Activated CD4-positive, alpha-beta T cell treated with anti-CD3 and anti-CD28 coated beads, Interleukin-2, amount 10 ng/mL, durations not matched to agents 24 days and 14 days (primary cell): ENCODE data around the gene CBLIF. TPM values are rescaled to one million over a fixed set of nuclear protein-coding genes. Genes with fewer than 3 reads are reported as not detected.
A peak's percentile ranks its signal among the peaks of the same experiment; 100 is the strongest.
"Not testable (repeated sequence)": the region's sequence is repeated elsewhere in the genome, so short reads cannot be mapped to it uniquely, and the experiment has no call there.

Experiments used
- DNase-seq: peaks from one replicate; pipeline ENCODE4 v3.0.0; 2022
- H3K27ac Mint-ChIP-seq: one replicate; pipeline ENCODE4 v1.8.0; 2022; ENCODE audit warnings: mild to moderate bottlenecking, mixed read lengths
- H3K27me3 Mint-ChIP-seq: one replicate; pipeline ENCODE4 v1.8.0; 2022; ENCODE audit warnings: mixed read lengths
- H3K36me3 Mint-ChIP-seq: one replicate; pipeline ENCODE4 v1.8.0; 2022; ENCODE audit warnings: low read depth, mild to moderate bottlenecking, mixed read lengths
- H3K4me1 Mint-ChIP-seq: one replicate; pipeline ENCODE4 v1.8.0; 2021; ENCODE audit warnings: mixed read lengths
- H3K4me3 Mint-ChIP-seq: one replicate; pipeline ENCODE4 v1.8.0; 2022; ENCODE audit warnings: mild to moderate bottlenecking, moderate library complexity, mixed read lengths
- H3K9me3 Mint-ChIP-seq: one replicate; pipeline ENCODE4 v1.8.0; 2021; ENCODE audit warnings: mixed read lengths
- intact Hi-C: fragments of 100-400 bp; cut with micrococcal nuclease; formaldehyde crosslinking; loops from one replicate; pipeline ENCODE4 v1.15.1; 2023
- total RNA-seq: library from RNA; stranded (reverse); gene quantifications from 2 replicates; pipeline ENCODE4 v1.2.3, GENCODE V29; 2022

The CBLIF gene
- total RNA-seq, 1 donor from 2014 or later = not detected

GRCh38 chr11:59862252-59862651, 17.0 kb upstream of the CBLIF start:
- Mint-ChIP-seq H3K9me3 (no peaks in the 10 kb centered on the region), H3K27ac (no peak overlapping the region), H3K27me3 (peaks cover 2% of the 10 kb centered on the region), H3K4me1 (peaks cover 13% of the 10 kb centered on the region), H3K36me3 (peaks cover 1% of the 10 kb centered on the region), H3K4me3 (no peak overlapping the region)
- no peak for DNase-seq
- intact Hi-C loops = no loop called here

DNA sequence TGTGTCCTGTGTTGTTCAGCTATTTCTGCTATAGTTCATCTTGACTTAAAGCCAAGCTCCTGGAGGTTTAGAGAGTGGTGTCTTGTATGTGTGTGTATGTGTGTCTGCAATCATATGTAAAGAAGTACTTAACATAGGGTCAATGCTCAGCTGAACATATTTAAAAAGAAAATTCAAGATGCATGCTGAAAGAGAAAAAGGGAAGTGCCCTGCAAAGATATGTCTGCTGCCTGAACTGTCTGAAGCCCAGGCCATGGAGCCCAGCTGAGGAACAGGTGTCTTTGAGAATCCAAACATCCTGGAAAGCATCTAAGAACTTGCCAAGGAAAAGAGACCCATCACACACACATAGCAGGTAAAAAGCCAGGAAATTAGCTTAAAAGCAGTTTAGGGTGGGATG, 14.4 kb upstream of the CBLIF start:
- no peak for DNase-seq
- intact Hi-C loops = loop anchor here (5.0 kb wide), 1 partner anchor 47 kb away; the partner anchor contains the start of gene MRPL16
- Mint-ChIP-seq H3K9me3 (no peaks in the 10 kb centered on the region), H3K4me1 (peaks cover 20% of the 10 kb centered on the region), H3K36me3 (peaks cover 1% of the 10 kb centered on the region), H3K4me3 (no peak overlapping the region), H3K27ac (no peak overlapping the region), H3K27me3 (peaks cover 2% of the 10 kb centered on the region)

- intact Hi-C loops = loop anchor here (5.0 kb wide), 1 partner anchor 45 kb away; the partner anchor contains the start of gene MRPL16
- DNase-seq = peak; percentile 67
- H3K4me3 Mint-ChIP-seq = peak overlapping the region; percentile 55
- peaks cover 1% of the 10 kb centered on the region for H3K27me3 Mint-ChIP-seq
- peaks cover 20% of the 10 kb centered on the region for H3K4me1 Mint-ChIP-seq
- no peaks in the 10 kb centered on the region for H3K9me3 Mint-ChIP-seq
- H3K36me3 Mint-ChIP-seq = peaks cover 1% of the 10 kb centered on the region
- peak overlapping the region; percentile 88 for H3K27ac Mint-ChIP-seq
Observed at GRCh38 chr11:59857439-59858434, 12.4 kb upstream of the CBLIF start.

DNA sequence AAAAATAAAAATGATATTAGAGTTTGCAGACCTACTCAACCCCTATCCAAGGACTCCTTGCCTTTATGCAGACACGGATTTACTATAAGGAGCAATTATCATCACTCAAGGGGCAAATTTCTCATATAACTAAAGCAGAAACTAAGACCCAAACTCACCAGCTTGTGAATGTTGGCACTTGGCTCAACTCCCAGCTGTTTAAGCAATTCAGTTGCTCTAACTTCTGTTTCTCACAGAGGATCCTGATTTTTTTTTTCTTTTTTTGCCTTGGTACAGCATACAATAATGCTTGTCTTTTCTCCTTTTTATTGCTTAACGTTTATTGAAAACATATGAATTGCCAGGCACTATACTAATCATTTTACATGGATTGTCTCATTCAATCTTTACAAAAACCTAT, 9.6 kb upstream of the CBLIF start:
- H3K27me3 Mint-ChIP-seq = peaks cover 1% of the 10 kb centered on the region
- peaks cover 20% of the 10 kb centered on the region for H3K4me1 Mint-ChIP-seq
- no peak overlapping the region for H3K27ac Mint-ChIP-seq
- H3K36me3 Mint-ChIP-seq = peaks cover 1% of the 10 kb centered on the region
- DNase-seq = no peak
- no peak overlapping the region for H3K4me3 Mint-ChIP-seq
- no peaks in the 10 kb centered on the region for H3K9me3 Mint-ChIP-seq
- intact Hi-C loops = loop anchor here (5.0 kb wide), 1 partner anchor 43 kb away; the partner anchor contains the start of gene MRPL16

GRCh38 chr11:59851416-59851815, 6.1 kb upstream of the CBLIF start:
- DNase-seq, intact Hi-C loops, H3K4me1 Mint-ChIP-seq, H3K4me3 Mint-ChIP-seq, H3K27me3 Mint-ChIP-seq, H3K27ac Mint-ChIP-seq, H3K9me3 Mint-ChIP-seq, H3K36me3 Mint-ChIP-seq: not testable (repeated sequence)

DNA sequence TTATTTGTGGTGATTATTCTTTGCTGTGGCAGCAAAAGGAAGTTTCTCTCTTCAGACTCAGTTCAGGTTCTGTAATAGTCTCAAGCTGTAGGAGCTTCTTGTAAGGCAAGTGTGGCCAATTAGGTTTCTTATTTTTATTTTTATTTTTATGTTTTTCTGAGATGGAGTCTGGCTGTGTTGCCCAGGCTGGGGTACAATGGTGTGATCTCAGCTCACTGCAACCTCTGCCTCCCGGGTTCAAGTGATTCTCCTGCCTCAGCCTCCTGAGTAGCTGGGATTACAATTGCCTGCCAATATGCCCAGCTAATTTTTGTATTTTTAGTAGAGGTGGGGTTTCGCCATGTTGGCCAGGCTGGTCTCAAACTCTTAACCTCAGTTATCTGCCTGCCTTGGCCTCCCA, 4.3 kb upstream of the CBLIF start:
- intact Hi-C loops, H3K9me3 Mint-ChIP-seq, H3K4me1 Mint-ChIP-seq, H3K4me3 Mint-ChIP-seq, H3K27me3 Mint-ChIP-seq, DNase-seq, H3K36me3 Mint-ChIP-seq, H3K27ac Mint-ChIP-seq: not testable (repeated sequence)

DNA sequence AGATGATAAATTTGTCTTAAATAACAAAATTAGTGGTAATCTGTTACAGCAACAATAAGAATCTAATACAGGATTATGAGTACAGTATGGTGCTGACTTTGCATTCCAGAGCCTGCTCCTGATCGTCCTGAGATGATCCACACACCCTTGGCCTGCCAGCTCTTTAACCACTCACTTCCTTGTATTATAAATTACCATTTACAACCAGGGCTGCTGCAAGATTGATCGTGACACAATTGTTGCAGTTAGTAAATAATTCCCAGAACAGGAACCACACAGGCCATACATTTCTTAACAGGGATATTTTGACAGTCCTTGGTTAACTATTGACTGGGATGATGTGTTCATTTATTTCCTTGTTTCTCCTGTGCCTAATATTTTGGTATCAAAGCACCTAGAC, 3.8 kb upstream of the CBLIF start:
- H3K27ac Mint-ChIP-seq = no peak overlapping the region
- no peaks in the 10 kb centered on the region for H3K9me3 Mint-ChIP-seq
- peaks cover 1% of the 10 kb centered on the region for H3K27me3 Mint-ChIP-seq
- no peak overlapping the region for H3K4me3 Mint-ChIP-seq
- H3K36me3 Mint-ChIP-seq = no peaks in the 10 kb centered on the region
- DNase-seq = no peak
- intact Hi-C loops = no loop called here
- H3K4me1 Mint-ChIP-seq = no peaks in the 10 kb centered on the region

DNA sequence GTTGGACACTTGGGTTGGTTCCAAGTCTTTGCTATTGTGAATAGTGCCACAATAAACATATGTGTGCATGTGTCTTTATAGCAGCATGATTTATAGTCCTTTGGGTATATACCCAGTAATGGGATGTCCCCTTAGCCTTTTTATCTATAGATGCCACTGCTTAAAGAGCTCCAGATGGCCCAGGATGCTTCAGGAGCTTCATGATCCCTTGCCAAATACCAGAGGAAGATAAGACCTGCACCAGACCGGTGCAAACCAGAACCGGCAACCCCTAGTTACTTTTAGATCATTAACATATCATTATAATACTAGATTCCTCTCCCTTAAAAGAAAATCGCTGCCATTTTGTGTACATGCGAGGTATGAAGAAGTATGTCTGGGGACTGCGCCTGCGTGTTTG, 3.1 kb upstream of the CBLIF start:
- H3K27ac Mint-ChIP-seq, H3K9me3 Mint-ChIP-seq, H3K36me3 Mint-ChIP-seq, H3K4me3 Mint-ChIP-seq, DNase-seq, H3K4me1 Mint-ChIP-seq, intact Hi-C loops, H3K27me3 Mint-ChIP-seq: not testable (repeated sequence)

DNA sequence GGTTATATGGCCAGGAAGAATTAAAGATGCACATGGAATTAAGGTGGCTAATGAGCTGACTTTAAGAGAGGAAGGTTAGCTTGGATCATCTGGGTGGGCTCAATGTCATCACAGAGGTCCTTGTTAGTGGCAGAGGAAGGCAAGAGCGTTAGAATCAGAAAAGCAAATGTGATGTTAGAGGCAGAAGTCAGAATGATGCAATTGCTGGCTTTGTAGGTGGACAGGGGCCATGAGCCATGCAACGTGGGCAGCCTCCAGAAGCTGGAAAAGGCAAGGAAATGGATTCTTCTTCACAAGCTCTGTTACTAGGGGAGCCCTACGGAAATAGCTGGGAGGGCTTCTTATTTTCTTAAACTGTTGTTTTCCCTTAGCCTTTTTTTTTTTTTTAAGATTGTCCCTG, 2.3 kb upstream of the CBLIF start:
- Mint-ChIP-seq H3K9me3 (no peaks in the 10 kb centered on the region), H3K36me3 (no peaks in the 10 kb centered on the region), H3K27ac (no peak overlapping the region), H3K4me3 (no peak overlapping the region), H3K4me1 (no peaks in the 10 kb centered on the region), H3K27me3 (no peaks in the 10 kb centered on the region)
- intact Hi-C loops = no loop called here
- DNase-seq = no peak

DNA sequence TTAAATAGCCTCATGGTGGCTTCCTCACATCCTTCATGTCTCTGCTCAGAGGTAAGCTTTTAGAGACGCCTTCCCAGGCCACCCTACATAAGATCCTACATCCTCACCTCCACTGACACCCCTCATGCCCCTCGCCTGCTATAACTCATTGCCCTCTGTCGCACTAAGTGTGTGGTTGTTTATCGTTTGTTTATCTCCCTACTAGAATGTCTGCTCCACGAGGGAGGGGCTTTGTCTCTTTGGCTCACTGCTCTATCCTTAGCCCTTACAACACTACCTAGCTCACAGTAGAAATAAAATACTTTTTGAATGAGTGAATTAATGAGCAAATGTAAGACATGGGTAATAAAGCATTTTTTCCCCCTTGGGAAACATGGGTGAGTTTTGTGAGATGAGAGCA, 1.3 kb upstream of the CBLIF start:
- Mint-ChIP-seq H3K4me3 (no peak overlapping the region), H3K36me3 (no peaks in the 10 kb centered on the region), H3K27me3 (no peaks in the 10 kb centered on the region), H3K27ac (no peak overlapping the region), H3K9me3 (no peaks in the 10 kb centered on the region), H3K4me1 (no peaks in the 10 kb centered on the region)
- no peak for DNase-seq
- intact Hi-C loops = no loop called here

DNA sequence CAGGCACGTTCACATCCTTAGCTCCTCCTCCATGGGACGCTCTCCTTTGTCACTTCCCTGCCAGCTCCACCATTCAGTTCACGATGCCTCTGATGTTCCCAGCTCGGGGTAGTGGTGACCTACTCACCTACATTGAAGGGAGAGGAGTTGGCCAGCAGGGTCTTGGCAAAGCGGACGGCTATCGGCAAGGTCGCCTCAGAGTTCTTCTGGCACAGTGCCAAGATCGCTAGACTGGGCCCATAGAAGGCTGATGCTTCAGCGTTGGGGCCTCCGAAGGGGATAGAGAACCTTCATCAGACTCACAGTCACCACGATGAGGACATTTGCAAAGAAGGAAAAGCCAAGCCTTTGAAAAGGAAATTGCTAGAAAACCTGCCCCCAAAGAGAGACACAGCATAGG, 3.0 kb downstream of the CBLIF start:
- no peak overlapping the region for H3K4me3 Mint-ChIP-seq
- no peaks in the 10 kb centered on the region for H3K36me3 Mint-ChIP-seq
- DNase-seq = no peak
- no peaks in the 10 kb centered on the region for H3K4me1 Mint-ChIP-seq
- no peak overlapping the region for H3K27ac Mint-ChIP-seq
- no peaks in the 10 kb centered on the region for H3K9me3 Mint-ChIP-seq
- H3K27me3 Mint-ChIP-seq = peaks cover 4% of the 10 kb centered on the region
- intact Hi-C loops = no loop called here

- no peaks in the 10 kb centered on the region for H3K4me1 Mint-ChIP-seq
- H3K4me3 Mint-ChIP-seq = no peak overlapping the region
- intact Hi-C loops = no loop called here
- no peak overlapping the region for H3K27ac Mint-ChIP-seq
- no peaks in the 10 kb centered on the region for H3K9me3 Mint-ChIP-seq
- peaks cover 9% of the 10 kb centered on the region for H3K27me3 Mint-ChIP-seq
- no peaks in the 10 kb centered on the region for H3K36me3 Mint-ChIP-seq
- no peak for DNase-seq
Observed at GRCh38 chr11:59841514-59841913, 3.8 kb downstream of the CBLIF start.

DNA sequence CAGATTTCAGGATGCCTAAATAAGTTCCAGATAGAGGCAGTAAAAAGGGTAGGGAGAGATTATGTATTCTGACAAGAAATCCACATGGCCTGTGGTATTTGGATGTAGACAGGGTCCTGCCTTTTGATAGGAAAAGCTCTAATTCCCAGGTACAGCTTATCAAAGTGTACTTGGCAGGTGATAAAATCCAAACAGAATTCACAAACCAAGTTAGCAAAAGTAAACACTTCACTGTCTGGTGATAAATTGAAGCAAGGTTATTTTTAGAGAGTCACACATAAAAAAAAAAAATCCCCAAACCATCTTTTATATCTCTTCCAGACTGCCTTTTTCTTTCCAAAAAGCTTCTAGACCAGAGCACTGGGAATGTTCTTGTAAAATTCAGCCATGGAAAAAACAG, 5.7 kb downstream of the CBLIF start:
- no peaks in the 10 kb centered on the region for H3K9me3 Mint-ChIP-seq
- H3K4me1 Mint-ChIP-seq = no peaks in the 10 kb centered on the region
- no peaks in the 10 kb centered on the region for H3K36me3 Mint-ChIP-seq
- H3K27me3 Mint-ChIP-seq = peaks cover 9% of the 10 kb centered on the region
- no peak for DNase-seq
- no peak overlapping the region for H3K4me3 Mint-ChIP-seq
- intact Hi-C loops = no loop called here
- no peak overlapping the region for H3K27ac Mint-ChIP-seq

- H3K9me3 Mint-ChIP-seq = no peaks in the 10 kb centered on the region
- H3K4me1 Mint-ChIP-seq = peaks cover 4% of the 10 kb centered on the region
- no peak overlapping the region for H3K27ac Mint-ChIP-seq
- H3K4me3 Mint-ChIP-seq = no peak overlapping the region
- no peaks in the 10 kb centered on the region for H3K36me3 Mint-ChIP-seq
- intact Hi-C loops = no loop called here
- peaks cover 9% of the 10 kb centered on the region for H3K27me3 Mint-ChIP-seq
- no peak for DNase-seq
Observed at GRCh38 chr11:59833602-59834001, 11.7 kb downstream of the CBLIF start.
